Fibroblast of skin of left biceps (primary cell): ENCODE measurements around the gene ACSM5.
"Not testable (repeated sequence)": the region's sequence is repeated elsewhere in the genome, so short reads cannot be mapped to it uniquely, and the experiment has no call there.

ENCODE experiments used
- DNase-seq, 2 experiments: peaks; one replicate each; pipeline ENCODE4 v3.0.0-alpha.2; 2013; ENCODE audit warnings: low read depth in 2 of 2

Gene ACSM5

DNA sequence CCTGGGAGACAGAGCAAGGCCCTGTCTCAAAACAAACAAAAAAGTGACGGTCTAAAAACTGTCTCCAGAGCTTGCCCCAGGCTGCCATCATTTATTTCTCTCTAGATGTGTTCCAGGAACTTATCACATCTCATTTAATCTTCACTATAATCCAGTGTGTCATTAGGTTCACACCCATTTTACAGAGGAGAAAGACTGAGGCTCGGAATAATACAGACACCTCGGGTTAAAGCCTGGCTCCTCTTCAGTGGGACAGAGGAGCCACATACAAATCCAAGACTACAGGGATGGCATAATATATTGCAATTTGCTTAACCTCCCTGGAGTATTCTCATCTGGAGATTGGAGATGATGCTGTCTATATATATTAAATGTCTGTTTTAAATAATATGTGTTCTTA lies 10.7 kb upstream of the ACSM5 start:
- DNase-seq = no peak

DNA sequence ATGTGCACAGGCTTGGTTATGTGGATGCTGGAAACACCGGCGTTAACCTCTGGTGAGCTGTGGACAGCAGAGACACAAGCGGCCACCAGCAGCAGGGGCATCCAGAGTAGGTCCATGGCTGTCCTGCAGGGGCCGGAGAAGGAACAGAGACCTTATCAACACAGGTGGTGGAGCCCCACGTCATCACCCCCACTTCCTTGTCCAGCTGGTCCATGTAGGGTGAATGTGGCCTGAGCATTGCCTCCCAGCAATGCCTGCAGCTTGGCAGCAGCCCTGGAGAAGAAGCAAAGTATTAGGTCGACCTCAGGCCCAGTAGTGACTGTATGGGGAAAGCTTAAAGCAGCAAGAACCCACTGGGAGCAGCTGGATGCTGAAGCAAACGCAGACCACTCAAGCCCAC lies 10.1 kb upstream of the ACSM5 start:
- DNase-seq = no peak

DNA sequence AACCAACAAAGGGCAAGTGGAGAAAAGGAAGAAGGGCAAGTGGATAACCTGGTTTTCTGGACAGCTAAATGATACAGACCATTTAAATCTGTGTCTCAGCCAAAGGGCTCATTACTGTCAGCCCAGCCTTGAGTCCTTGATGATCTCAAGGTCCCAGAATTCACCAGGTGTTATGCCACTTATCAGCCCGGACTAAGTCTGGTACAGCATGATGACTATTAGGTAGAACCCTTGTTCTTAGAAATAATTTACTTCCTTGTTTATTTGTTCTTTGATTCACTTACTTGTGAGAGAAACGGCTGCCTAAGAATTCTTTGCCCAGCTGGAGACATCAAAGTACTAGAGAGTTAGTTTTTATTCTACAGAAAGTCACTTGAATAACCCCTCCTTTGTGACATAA lies 8.3 kb upstream of the ACSM5 start:
- no peak for DNase-seq

DNA sequence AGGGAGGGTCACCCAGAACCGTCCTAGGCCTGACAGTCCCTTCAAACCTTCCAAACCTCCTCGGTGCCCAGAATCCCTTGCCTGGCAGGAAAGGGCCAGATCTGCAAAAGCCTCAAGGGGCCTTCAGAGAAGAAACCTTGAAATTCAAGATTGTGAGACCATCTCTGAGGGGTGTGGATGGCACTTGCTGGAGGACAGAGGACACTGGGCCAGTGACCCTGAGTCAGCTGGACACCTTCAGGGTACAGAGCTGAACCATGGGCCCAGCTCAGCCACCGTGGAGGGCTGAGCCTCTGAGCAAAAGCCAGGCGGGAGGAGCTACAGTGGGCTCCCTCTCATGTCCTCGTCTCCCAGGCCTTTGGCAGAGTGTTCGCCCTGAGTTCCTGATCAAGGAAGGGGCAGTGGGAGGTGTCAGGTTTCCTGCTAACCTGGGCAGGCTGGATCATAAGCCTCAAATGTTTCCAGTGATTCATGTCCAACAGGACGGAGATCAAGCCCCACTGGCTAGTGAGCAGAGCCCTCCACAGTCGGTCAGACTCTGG lies 7.8 kb upstream of the ACSM5 start:
- DNase-seq = no peak

DNA sequence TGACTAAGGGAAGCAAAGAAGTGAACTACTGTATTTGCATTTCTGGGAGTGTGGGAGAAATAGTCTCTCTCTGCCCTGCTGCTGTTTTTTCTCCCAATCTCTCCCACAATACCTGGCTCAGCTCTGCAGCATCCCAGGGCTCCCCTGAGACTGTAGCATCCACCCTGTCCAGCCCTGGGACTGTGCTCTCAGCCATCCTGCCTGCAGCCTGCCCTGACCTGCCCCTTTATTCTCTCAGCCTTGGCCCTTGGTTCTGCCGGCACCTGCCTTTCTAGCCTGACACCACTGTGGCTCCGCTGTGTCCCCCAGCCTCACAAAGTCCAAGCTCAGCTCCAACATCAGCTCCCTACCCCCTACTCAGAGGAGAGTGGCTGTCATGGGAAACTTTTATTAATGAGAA lies 6.7 kb upstream of the ACSM5 start:
- no peak for DNase-seq

DNA sequence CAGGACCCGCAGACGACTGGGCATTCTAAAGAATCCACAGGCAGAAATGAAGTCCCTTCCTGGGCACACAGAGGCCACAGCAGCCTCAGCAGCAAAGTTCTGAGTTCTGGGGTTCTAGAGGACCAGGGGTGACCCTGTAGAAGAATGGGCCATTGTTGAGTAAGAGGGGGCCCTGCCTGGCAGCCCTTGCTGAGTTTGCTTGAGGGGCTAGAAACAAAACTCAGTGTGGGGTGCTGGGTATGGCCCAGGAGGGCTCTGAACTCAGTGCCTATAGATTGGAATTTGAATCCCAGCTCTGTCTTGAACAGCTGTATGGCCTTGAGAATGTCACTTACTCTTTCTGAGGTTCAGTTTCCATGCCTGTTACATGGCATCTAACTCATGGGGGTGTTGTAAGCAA lies 4.7 kb upstream of the ACSM5 start, which contains the start of gene PDILT:
TSS of gene PDILT (minus strand) at position 101 of the 400 bp plus-strand sequence. CDS start 5,437 bp downstream, outside the sequence.
- DNase-seq = no peak

DNA sequence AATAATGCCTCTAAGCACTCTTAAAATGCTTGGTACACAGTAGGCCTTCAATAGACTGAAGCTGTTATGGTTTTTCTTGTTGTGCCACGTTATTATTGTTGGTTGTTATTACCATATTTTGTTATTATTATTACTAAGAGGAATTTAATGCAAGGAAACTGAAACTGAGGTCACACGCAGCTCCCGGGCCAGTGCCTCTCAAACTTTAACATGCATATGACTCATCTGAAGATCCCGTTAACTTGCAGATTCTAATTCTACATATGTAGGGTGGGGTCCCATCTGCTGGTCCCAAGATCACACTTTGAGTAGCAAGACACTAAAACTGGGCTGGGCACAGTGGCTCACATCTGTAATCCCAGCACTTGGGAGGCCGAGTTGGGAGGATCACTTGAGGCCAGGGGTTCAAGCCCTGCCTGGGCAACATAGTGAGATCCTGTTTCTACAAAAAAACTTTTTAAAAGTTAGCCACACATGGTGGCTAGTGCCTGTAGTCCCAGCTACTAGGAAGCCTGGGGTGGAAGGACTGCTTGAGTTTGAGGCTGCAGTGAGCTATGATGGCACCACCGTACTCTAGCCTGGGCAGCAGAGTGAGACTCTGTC lies 888 bp downstream of the ACSM5 start:
- no peak for DNase-seq

DNA sequence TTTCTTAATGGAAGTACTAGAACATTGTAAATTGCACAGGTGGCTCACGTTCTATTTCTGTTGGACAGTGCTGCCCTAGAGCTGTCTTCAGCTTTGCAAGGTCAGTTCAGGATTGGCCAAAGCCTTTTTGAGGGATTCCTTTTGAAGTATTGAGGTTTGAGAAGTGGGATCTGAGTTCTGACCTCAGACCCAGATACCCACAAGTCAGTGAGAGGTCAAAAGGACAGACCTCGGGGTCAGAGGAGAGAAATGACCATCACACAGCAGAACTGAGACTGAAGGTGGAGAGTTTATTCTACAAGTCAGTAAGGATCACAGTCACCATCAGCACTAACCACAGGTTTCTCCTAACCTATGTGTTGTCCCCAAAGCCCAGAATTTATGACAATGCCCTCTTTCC lies 1.7 kb downstream of the ACSM5 start:
- DNase-seq = no peak

DNA sequence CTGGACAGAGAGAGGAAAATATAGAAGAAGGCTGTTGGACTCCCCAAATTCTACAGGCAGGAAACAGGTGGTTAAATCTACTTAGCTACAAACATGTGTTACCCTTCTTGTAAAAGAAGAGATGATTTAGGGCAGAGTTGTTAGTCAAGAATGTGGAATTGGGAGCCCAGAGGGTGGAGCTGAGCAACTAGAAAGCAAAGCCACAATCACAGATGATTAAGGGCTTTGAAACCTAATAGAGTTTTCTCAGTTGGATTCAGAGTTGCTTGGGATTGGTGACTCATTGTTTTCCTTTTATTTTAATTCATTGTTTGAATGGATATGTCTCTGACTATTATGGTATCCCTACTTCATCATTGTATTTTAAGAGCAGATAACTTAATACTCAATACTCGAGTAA lies 6.2 kb downstream of the ACSM5 start:
- DNase-seq = no peak

DNA sequence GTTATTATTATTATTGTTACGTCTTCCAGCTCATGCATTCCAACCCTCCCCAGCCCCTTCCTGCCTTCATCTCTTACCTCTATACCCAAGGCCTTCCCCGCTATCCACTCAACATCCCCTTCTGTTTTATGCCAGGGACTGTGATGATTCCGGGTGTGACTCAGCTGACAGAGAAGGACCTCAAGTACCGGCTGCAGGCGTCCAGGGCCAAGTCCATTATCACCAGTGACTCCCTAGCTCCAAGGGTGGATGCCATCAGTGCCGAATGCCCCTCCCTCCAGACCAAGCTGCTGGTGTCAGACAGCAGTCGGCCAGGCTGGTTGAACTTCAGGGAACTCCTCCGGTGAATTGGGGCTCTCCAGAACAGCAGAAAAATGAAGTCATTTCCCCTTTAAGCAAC lies 9.8 kb downstream of the ACSM5 start:
- DNase-seq = not testable (repeated sequence)

DNA sequence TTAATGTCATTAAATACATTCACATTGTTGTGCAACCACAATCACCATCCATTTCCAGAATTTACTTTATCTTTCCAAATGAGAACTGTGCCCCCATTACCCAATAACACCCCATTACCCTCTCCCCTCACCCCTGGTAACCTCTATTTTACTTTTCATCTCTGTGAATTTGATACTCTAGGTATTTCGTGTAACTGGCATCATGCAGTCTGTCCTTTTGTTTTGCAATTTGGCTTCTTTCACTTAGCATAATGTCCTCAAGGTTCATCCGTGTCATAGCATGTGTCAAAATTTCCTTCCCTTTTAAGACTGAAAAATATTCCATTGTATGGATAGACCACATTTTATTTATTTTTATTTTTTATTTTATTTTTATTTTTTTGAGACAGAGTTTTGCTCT lies 12.4 kb downstream of the ACSM5 start:
- DNase-seq = not testable (repeated sequence)

DNA sequence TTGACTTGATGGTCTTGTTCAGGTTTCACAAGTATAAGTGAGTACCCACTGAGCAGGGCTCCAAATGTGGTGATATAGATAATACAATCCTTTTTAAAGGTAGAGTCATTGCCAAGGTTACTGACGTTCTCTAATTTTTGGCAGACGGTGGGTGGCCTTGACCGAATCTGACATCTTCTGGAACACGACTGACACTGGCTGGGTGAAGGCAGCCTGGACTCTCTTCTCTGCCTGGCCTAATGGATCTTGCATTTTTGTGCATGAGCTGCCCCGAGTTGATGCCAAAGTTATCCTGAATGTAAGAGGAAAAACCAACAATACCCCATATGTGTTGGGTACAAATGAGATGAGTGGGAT lies 14.4 kb downstream of the ACSM5 start:
- DNase-seq = not testable (repeated sequence)

DNA sequence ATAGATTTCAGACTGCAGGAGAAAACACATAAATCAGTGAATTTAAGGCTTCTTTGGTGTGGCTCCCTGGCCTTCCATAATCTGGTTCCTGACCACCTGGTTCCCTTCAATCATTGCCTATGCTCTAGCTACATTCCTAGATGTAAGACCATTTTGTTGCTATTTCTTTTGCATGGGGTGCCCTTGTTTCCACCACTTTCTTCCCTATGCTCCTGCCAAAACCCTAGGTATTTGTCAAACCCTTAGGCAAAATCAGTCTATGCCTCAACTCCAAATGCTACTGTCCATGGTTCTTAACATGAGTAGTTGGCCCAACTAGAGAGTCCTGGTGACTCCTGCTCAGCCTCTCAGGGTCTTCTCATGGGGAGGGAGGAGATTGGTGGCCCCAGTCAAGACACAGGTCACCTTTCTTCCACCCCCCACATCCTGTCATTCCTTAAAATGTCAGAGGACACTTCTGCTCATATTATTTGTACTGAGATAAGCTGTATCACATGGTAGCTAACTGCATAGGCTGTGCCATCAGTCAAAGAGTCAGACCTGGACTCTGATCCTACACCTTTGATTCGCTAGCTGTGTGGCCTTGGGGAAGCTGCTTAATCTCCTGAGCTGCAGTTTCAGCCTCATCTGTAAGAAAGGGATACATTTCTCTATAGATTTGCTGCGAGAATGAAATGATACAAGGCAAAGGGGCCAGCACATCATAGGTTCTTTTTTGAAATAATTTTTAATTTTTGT lies 15.0 kb downstream of the ACSM5 start:
- no peak for DNase-seq

DNA sequence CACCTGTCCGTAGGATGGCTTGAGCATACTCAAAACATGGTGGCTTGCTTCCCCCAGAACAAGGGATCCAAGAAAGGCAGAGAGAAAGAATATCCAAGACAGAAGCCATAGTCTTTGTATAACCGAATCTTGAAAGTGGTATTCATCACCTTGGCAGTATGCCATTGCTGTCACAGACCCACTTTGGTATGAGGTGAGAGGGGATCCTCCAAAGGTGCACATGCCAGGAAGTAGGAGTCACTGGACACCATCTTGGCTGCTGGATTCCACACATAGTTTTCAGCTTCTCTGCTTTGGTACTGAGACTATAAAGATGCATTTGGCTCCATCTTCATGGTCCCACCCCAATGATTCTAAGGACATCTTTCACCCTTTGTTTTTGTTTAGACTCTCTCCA lies 18.1 kb downstream of the ACSM5 start:
- DNase-seq = not testable (repeated sequence)

DNA sequence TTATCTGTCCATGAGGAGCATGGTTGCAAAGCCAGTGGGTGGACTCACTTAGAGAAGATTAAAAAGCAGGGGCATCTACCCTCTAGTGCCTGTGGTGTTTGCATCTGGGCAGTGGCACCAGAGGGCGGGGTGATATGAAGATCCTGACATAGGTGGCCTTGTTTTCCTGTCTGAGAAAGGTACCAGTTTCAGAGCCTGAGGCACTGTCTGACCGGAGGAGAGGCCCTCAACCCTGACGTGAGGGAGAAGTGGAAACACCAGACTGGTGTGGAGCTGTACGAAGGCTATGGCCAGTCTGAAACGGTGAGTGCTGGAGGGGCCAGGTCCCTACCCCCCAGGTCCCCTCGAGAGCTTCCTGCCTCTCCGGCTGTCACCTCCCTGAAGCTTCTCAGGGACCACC lies 20.2 kb downstream of the ACSM5 start:
- not testable (repeated sequence) for DNase-seq

DNA sequence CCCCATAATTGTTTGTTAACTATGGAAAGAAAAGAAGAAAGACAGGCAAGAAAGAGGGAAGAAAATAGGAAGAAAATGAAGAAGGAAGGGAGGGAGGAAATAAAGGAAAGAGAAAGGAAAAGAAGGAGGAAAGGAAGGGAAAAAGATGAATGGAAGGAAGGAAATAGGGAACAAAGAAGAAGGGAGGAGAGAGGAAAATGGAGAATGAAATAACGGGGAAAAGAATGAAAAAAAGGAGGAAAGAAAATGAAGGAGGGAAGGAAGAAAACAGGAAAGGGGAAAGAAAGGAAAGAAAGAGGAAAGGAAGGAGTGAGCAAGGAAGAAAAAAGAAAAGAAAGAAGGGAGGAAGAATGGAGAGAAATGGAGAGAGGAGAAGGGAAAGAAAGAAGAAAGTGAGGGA lies 21.1 kb downstream of the ACSM5 start:
- not testable (repeated sequence) for DNase-seq

DNA sequence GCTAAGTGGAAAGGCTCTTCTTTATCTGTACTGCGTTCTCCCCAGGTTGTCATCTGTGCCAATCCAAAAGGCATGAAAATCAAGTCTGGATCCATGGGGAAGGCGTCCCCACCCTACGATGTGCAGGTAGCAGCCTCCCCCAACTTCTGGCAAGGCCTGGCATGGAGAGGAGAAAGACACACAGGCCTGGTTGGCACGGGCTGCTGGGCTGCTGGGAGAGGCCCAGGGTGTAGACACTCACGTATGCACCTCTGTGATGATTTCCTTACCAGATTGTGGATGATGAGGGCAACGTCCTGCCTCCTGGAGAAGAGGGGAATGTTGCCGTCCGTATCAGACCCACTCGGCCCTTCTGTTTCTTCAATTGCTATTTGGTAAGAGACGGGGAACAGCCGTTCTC lies 21.6 kb downstream of the ACSM5 start:
- no peak for DNase-seq

DNA sequence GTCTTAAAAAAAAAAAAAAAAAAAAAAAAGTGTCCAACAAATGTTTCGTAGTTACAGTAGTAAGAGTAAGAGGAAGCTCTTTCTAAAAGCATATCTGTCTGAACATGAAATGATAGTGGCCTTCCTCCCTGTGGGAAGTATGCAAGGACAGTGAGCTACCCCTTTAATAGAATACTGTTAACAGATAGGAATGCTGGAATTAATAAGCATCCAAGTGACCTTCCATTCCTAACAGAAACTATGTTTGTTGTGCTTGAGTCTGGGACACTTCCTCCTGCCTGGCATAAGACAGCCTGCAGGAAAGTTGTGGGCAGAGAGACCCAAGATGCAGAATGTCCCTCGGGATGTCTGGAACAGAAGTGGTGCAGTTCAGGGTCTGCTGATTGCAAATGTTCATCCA lies 29.6 kb downstream of the ACSM5 start:
- DNase-seq = not testable (repeated sequence)

DNA sequence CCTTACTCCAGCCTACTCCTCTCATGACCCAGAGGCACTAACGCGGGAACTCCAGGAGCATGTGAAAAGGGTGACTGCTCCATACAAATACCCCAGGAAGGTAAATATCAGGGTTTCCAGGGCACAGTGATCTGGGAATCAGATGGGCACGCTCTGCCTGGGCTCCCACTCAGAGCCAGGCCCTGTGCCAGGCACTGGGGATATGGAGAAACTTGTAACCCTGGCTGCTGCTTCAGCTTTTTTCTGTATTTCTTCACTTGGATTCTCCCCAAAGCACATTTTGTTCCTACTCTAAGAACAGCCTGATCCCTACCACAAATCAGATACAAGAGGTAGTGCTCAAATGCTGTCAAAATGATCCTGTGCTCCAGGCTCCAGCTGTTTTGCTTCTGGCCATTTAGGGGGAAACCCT lies 30.5 kb downstream of the ACSM5 start:
- DNase-seq = not testable (repeated sequence)

DNA sequence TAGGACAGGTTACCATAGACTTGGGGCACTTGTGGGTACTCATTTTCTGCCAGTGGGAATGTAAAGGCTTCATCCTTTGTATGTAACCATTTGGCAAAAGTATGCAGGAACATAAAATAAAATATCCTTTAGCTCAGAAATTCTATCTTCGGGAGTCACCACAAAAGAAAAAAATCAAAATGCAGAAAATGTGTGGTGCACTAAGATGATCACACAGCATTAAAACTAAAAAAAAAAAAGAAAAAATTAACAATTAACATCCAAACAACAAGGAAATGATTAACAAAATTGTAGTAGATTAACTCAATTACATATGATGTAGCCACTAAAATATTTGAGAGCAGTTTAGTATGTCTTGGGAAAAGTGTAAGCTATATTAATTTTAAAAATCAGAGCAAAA lies 31.4 kb downstream of the ACSM5 start:
- not testable (repeated sequence) for DNase-seq

DNA sequence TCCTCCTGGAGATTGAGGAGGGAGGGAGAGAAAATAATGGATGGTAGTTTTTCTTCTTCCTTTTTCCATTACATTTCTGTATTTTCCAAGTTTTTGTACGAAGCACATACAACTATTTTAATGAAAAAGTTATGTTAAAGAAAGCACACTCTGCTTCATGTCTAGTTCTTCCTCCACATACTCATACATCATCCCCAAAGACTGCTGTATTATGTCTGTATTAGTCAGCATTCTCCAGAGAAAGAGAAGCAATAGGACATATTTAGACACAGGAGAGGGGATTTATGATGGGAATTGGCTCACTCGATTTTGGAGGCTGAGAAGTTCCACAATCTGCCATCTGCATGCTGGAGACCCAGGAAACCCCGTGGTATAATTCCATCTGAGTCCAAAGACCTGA lies 31.9 kb downstream of the ACSM5 start:
- DNase-seq = no peak

DNA sequence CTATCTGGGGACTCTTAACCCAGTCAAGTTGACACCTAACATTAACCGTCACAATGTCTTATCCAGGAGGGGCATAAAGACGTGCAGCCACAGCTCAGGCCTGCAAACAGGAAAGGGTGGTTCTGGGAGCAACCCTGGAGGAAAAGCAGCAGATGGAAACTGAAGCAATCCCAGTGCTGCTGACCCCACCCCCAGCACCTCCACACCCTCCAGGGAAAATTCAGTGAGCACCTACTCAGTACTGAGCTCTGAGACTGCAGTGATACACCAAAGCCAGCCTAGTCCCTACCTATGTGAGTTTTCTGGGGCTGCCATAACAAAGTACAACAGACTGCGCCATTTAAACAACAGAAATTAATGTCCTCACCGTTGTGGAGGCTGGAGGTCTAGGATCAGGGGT lies 32.5 kb downstream of the ACSM5 start:
- DNase-seq = not testable (repeated sequence)

DNA sequence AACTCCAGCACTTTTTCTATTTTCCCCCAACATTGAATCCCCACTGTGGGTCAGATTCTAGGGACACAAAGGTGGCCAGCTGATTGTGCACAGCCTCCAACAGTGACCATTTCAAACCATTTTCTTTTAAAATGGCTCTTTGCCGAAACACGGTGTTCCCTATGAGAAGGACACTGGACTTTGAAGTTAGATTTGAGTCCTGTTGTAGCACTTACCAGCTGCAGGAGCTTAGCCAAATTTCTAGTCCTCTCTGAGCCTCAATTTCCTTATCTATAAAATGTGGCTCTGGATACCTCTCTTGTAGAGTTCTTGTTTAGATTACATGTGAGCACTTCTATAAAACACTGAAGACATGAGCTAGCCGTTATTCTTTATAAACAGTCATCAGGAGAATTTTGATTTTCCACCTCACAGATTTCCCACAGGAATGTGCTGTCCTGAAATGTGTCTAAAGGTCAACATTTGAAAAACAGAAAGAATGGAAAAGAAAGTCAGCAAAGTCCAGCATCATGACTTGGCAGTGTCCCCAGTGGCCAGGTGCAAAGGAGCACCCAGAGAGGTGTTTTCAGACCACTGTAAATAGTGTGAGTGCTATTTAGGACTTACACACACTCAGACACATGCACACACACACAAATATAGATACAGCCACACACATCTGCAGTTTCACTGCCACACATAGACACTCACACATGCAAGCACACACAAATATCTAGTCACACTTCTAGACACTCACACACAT lies 37.5 kb downstream of the ACSM5 start:
- DNase-seq = not testable (repeated sequence)
